ENCODE measurements around the gene HYLS1. TPM values are rescaled to one million over a fixed set of nuclear protein-coding genes. Genes with fewer than 3 reads are reported as not detected.
"Not testable (repeated sequence)": the region's sequence is repeated elsewhere in the genome, so short reads cannot be mapped to it uniquely, and the experiment has no call there.

HYLS1 gene
- total RNA-seq, 1 experiment from 2014 or later, result 8.1 TPM

DNA sequence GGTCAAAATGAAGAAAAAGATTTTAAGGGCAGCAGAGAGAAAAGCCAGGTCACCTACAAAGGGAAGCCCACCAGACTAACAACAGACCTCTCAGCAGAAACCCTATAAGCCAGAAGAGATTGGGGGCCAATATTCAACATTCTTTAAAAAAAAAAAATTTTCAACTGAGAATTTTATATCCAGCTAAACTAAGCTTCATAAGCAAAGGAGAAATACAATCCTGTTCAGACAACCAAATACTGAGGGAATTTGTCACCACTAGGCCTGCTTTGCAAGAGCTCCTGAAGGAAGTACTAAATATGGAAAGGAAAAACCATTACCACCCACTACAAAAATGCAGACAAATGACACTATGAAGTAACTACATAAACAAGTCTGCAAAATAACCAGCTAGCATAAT, 41.3 kb upstream of the HYLS1 start:
- ChIA-PET CTCF (no interaction called here), POLR2A (no interaction called here)
- no peaks in the 10 kb centered on the region; the same call in 1 of the 2 replicates for H3K27me3 Mint-ChIP-seq (ENCODE audit: low read depth)
- H3K4me1 Mint-ChIP-seq, result peaks cover 11% of the 10 kb centered on the region
- DNase-seq (ENCODE audit: low spot score), result no peak
- TF ChIP-seq ZNF232 (CRISPR knock-in tag; IDR thresholded peaks at IDR 0.05) (no peak), NFATC4 (CRISPR knock-in tag; IDR thresholded peaks at IDR 0.05) (no peak), GTF2I (CRISPR knock-in tag; conservative IDR thresholded peaks at IDR 0.05) (no peak), ZNF121 (CRISPR knock-in tag; IDR thresholded peaks at IDR 0.05) (no peak), HMGA2 (CRISPR knock-in tag; IDR thresholded peaks at IDR 0.05) (no peak)
- TF ChIP-seq, protein P1, sequence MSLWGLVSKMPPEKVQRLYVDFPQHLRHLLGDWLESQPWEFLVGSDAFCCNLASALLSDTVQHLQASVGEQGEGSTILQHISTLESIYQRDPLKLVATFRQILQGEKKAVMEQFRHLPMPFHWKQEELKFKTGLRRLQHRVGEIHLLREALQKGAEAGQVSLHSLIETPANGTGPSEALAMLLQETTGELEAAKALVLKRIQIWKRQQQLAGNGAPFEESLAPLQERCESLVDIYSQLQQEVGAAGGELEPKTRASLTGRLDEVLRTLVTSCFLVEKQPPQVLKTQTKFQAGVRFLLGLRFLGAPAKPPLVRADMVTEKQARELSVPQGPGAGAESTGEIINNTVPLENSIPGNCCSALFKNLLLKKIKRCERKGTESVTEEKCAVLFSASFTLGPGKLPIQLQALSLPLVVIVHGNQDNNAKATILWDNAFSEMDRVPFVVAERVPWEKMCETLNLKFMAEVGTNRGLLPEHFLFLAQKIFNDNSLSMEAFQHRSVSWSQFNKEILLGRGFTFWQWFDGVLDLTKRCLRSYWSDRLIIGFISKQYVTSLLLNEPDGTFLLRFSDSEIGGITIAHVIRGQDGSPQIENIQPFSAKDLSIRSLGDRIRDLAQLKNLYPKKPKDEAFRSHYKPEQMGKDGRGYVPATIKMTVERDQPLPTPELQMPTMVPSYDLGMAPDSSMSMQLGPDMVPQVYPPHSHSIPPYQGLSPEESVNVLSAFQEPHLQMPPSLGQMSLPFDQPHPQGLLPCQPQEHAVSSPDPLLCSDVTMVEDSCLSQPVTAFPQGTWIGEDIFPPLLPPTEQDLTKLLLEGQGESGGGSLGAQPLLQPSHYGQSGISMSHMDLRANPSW (CRISPR knock-in tag; conservative IDR thresholded peaks at IDR 0.05; ENCODE audit: low read depth), result no peak
- H3K9me3 Mint-ChIP-seq, result peaks cover 38% of the 10 kb centered on the region
- H3K4me3 Mint-ChIP-seq, result no peak overlapping the region
- no peak for ATAC-seq
- peaks cover 15% of the 10 kb centered on the region for H3K36me3 Mint-ChIP-seq
- H3K27ac Mint-ChIP-seq, result no peak overlapping the region

GRCh38 chr11:125857670-125858069, 29.8 kb upstream of the HYLS1 start:
- H3K4me1 Mint-ChIP-seq; H3K27me3 Mint-ChIP-seq (ENCODE audit: low read depth); ATAC-seq; CTCF ChIA-PET; H3K4me3 Mint-ChIP-seq; POLR2A ChIA-PET; DNase-seq (ENCODE audit: low spot score); H3K27ac Mint-ChIP-seq: not testable (repeated sequence)
- peaks cover 37% of the 10 kb centered on the region for H3K36me3 Mint-ChIP-seq
- peaks cover 79% of the 10 kb centered on the region for H3K9me3 Mint-ChIP-seq

GRCh38 chr11:125862786-125863185, 24.7 kb upstream of the HYLS1 start:
- DNase-seq (ENCODE audit: low spot score); CTCF ChIA-PET; ATAC-seq; H3K4me1 Mint-ChIP-seq; H3K4me3 Mint-ChIP-seq; H3K27ac Mint-ChIP-seq; POLR2A ChIA-PET; H3K27me3 Mint-ChIP-seq (ENCODE audit: low read depth): not testable (repeated sequence)
- peaks cover 57% of the 10 kb centered on the region for H3K9me3 Mint-ChIP-seq
- H3K36me3 Mint-ChIP-seq, result peaks cover 39% of the 10 kb centered on the region

- POLR2A ChIA-PET; H3K27ac Mint-ChIP-seq; DNase-seq (ENCODE audit: low spot score); H3K4me1 Mint-ChIP-seq; ATAC-seq; H3K27me3 Mint-ChIP-seq (ENCODE audit: low read depth); H3K4me3 Mint-ChIP-seq; CTCF ChIA-PET: not testable (repeated sequence)
- H3K36me3 Mint-ChIP-seq, result peaks cover 20% of the 10 kb centered on the region
- H3K9me3 Mint-ChIP-seq, result peaks cover 32% of the 10 kb centered on the region
Measured at GRCh38 chr11:125865354-125865753, 22.1 kb upstream of the HYLS1 start.

DNA sequence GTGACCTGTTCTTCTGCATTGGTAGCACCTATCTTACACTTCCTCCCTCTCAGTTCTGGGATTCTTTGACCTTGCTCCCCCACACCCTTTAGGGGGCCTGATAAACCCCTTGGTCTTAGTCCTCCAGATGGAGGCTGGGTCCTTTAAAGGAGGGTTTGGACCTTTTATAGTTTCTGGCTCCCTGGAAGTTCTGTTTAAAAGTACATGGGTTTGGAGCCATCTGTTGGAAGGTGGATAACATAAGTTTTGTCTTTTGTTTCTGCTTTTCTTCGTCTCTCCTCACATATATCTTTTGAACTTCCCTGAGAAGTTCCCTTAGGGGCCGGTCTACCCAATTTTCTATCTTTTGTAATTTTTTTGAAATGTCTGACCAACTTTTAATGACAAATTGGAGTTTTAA, 17.9 kb upstream of the HYLS1 start:
- Mint-ChIP-seq H3K36me3 (peaks cover 19% of the 10 kb centered on the region), H3K9me3 (peaks cover 30% of the 10 kb centered on the region), H3K27me3 (ENCODE audit: low read depth) (no peaks in the 10 kb centered on the region; the same call in none of the 2 replicates), H3K4me1 (peaks cover 7% of the 10 kb centered on the region), H3K27ac (no peak overlapping the region), H3K4me3 (no peak overlapping the region)
- no peak for ATAC-seq
- DNase-seq (ENCODE audit: low spot score), result no peak
- CTCF ChIA-PET, result no interaction called here
- POLR2A ChIA-PET, result no interaction called here
- TF ChIP-seq CREM (CRISPR knock-in tag; IDR thresholded peaks at IDR 0.05) (no peak), NFE2L1 (CRISPR knock-in tag; IDR thresholded peaks at IDR 0.05) (no peak), ZNF671 (CRISPR knock-in tag; IDR thresholded peaks at IDR 0.05) (no peak), HMGA2 (CRISPR knock-in tag; IDR thresholded peaks at IDR 0.05) (no peak), ZNF512 (CRISPR knock-in tag; IDR thresholded peaks at IDR 0.05; ENCODE audit: borderline replicate concordance) (no peak), GABPB1 (CRISPR knock-in tag; IDR thresholded peaks at IDR 0.05) (no peak)
- TF ChIP-seq, protein P2, sequence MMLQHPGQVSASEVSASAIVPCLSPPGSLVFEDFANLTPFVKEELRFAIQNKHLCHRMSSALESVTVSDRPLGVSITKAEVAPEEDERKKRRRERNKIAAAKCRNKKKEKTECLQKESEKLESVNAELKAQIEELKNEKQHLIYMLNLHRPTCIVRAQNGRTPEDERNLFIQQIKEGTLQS (CRISPR knock-in tag; conservative IDR thresholded peaks at IDR 0.05), result no peak
- TF ChIP-seq, protein P3, sequence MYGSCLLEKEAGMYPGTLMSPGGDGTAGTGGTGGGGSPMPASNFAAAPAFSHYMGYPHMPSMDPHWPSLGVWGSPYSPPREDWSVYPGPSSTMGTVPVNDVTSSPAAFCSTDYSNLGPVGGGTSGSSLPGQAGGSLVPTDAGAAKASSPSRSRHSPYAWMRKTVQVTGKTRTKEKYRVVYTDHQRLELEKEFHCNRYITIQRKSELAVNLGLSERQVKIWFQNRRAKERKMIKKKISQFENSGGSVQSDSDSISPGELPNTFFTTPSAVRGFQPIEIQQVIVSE (CRISPR knock-in tag; IDR thresholded peaks at IDR 0.05; ENCODE audit: borderline replicate concordance), result no peak
- TF ChIP-seq, protein P4, sequence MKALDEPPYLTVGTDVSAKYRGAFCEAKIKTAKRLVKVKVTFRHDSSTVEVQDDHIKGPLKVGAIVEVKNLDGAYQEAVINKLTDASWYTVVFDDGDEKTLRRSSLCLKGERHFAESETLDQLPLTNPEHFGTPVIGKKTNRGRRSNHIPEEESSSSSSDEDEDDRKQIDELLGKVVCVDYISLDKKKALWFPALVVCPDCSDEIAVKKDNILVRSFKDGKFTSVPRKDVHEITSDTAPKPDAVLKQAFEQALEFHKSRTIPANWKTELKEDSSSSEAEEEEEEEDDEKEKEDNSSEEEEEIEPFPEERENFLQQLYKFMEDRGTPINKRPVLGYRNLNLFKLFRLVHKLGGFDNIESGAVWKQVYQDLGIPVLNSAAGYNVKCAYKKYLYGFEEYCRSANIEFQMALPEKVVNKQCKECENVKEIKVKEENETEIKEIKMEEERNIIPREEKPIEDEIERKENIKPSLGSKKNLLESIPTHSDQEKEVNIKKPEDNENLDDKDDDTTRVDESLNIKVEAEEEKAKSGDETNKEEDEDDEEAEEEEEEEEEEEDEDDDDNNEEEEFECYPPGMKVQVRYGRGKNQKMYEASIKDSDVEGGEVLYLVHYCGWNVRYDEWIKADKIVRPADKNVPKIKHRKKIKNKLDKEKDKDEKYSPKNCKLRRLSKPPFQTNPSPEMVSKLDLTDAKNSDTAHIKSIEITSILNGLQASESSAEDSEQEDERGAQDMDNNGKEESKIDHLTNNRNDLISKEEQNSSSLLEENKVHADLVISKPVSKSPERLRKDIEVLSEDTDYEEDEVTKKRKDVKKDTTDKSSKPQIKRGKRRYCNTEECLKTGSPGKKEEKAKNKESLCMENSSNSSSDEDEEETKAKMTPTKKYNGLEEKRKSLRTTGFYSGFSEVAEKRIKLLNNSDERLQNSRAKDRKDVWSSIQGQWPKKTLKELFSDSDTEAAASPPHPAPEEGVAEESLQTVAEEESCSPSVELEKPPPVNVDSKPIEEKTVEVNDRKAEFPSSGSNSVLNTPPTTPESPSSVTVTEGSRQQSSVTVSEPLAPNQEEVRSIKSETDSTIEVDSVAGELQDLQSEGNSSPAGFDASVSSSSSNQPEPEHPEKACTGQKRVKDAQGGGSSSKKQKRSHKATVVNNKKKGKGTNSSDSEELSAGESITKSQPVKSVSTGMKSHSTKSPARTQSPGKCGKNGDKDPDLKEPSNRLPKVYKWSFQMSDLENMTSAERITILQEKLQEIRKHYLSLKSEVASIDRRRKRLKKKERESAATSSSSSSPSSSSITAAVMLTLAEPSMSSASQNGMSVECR (CRISPR knock-in tag; IDR thresholded peaks at IDR 0.05; ENCODE audit: borderline replicate concordance), result no peak
- TF ChIP-seq, protein P5, sequence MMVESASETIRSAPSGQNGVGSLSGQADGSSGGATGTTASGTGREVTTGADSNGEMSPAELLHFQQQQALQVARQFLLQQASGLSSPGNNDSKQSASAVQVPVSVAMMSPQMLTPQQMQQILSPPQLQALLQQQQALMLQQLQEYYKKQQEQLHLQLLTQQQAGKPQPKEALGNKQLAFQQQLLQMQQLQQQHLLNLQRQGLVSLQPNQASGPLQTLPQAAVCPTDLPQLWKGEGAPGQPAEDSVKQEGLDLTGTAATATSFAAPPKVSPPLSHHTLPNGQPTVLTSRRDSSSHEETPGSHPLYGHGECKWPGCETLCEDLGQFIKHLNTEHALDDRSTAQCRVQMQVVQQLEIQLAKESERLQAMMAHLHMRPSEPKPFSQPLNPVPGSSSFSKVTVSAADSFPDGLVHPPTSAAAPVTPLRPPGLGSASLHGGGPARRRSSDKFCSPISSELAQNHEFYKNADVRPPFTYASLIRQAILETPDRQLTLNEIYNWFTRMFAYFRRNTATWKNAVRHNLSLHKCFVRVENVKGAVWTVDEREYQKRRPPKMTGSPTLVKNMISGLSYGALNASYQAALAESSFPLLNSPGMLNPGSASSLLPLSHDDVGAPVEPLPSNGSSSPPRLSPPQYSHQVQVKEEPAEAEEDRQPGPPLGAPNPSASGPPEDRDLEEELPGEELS (CRISPR knock-in tag; IDR thresholded peaks at IDR 0.05), result no peak
